NCI-H146 treated with DMSO at 0.1 percent for 48 hours (cell line): Measurements from ENCODE around the gene EMC10.
A peak's percentile ranks its signal among the peaks of the same experiment; 100 is the strongest.
"Not testable (repeated sequence)": the region's sequence is repeated elsewhere in the genome, so short reads cannot be mapped to it uniquely, and the experiment has no call there.

Source experiments
- DNase-seq: peaks from one replicate; lab custom pipeline; 2025; ENCODE audit not compliant: unreplicated experiment; lab: John Stamatoyannopoulos, UW

Gene EMC10

GRCh38 chr19:50450369-50451222 is 25.7 kb upstream of the EMC10 start:
- no peak for DNase-seq

GRCh38 chr19:50451223-50451534 is 25.1 kb upstream of the EMC10 start:
- no peak for DNase-seq

DNA sequence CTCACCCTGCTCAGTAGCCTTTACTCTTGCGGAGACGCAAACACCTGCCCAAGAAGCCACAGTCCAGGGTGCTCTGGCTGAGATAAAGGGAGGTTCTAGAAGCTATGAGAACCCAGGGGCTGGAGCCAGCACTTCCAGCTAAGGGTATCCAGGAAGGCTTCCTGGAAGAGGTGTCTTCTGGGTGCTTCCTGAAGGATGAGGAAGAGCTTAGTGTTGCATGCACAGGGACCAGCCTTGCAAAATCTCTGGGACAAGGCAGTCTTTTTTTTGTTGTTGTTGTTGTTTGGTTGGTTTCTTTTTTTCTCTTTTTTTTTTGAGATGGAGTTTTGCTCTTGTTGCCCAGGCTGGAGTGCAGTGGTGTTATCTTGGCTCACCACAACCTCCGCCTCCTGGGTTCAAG is 23.1 kb upstream of the EMC10 start:
- DNase-seq, result no peak

DNA sequence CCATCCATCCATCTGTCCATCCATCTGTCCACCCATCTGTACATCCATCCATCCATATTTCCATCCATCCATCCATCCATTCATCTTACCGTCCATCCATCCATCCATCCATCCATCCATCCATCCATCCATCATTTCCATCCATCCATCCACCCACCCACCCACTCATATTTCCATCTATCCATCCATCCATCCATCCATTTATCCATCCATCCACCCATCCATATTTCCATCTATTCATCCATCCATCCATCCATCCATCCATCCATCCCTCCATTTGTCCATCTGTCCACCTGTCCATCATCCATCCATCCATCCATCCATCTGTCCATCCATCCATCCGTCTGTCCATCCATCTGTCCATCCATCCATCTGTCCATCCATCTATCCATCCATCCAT is 20.3 kb upstream of the EMC10 start:
- no peak for DNase-seq

- DNase-seq, result no peak
These were observed 19.0 kb upstream of the EMC10 start for GRCh38 chr19:50457300-50457699.

- DNase-seq, result no peak
These were observed 17.8 kb upstream of the EMC10 start for GRCh38 chr19:50458396-50459066.

DNA sequence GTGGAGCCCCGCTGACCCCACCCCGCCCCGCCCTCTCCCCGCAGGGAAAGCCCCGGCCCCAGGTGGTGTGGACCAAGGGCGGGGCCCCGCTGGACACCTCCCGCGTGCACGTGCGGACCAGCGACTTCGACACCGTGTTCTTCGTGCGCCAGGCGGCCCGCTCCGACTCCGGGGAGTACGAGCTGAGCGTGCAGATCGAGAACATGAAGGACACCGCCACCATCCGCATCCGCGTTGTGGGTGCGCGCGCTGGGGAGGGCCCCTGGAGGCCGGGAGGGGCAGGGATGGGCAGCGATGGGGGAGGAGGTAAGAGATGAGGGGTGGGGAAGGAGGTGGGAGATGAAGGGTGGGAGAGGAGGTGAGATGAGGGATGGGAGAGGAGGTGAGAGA is 17.2 kb upstream of the EMC10 start:
- no peak for DNase-seq

DNA sequence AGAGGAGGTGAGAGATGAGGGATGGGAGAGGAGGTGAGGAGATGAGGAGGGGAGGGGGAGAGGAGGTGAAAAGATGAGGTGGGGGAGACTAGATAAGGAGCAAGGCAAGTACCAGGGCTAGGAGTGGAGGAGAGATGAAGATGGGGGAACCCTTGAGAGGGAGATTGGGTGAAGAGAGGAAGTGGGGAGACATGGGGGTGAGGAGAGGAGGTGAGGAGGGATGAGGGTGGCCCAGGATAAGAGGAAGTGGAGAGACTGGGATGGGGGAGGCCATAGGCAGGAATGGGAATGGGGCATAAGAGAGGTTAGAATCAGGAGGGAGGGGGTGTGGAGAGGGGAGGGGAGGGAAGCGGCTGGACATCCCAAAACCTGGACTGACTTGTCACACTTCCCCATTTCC is 16.7 kb upstream of the EMC10 start:
- DNase-seq, result no peak

DNA sequence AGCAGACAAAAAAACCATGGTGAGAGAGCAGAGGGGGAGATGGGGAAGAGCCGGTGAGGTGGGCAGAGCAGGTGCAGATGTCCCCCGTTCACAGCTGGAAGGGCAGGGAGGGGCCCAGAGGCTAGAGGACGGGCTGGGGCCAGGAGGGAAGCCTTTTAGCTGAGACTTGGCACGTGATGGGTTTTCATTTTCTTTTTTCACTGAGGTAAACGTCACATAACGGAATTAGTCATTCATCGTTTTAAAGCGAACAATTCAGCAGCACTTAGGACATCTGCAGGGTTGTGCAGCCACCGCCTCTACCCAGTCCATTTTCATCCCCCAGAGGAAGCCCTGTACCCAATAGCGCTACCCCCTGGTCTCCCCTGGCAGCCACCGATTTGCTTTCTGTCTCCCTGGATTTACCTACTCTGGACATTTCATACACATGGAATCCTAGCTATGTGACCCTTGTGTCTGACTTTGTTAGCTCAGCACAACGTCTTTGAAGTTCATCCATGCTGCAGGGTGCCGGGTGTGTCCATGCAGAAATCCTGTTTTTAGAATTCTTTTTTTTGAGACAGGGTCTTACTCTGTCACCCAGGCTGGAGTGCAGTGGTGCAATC is 16.0 kb upstream of the EMC10 start:
- DNase-seq, result no peak

GRCh38 chr19:50461066-50461875 is 15.0 kb upstream of the EMC10 start:
- peak; percentile 74 for DNase-seq

DNA sequence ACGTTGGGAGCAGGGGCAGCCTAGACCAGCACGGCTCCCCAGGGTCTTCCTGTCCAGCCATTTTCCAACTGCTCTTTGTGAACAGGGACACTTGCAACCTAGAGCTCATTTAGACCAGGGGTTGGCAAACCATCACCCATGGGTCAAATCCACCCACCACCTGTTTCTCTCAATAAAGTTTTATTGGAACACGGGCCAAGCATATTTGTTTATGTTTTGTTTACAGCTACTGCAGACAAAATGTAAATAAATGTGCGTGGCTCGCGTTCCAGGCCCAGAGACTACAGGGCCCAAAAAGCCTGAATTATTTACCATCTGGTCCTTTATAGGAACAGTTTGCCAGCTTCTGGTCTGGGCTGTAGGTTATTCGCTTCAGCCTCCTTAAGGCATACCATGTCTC is 13.3 kb upstream of the EMC10 start:
- no peak for DNase-seq

GRCh38 chr19:50464348-50464747 is 12.0 kb upstream of the EMC10 start:
- DNase-seq, result no peak

GRCh38 chr19:50465000-50465399 is 11.3 kb upstream of the EMC10 start:
- DNase-seq, result no peak

DNA sequence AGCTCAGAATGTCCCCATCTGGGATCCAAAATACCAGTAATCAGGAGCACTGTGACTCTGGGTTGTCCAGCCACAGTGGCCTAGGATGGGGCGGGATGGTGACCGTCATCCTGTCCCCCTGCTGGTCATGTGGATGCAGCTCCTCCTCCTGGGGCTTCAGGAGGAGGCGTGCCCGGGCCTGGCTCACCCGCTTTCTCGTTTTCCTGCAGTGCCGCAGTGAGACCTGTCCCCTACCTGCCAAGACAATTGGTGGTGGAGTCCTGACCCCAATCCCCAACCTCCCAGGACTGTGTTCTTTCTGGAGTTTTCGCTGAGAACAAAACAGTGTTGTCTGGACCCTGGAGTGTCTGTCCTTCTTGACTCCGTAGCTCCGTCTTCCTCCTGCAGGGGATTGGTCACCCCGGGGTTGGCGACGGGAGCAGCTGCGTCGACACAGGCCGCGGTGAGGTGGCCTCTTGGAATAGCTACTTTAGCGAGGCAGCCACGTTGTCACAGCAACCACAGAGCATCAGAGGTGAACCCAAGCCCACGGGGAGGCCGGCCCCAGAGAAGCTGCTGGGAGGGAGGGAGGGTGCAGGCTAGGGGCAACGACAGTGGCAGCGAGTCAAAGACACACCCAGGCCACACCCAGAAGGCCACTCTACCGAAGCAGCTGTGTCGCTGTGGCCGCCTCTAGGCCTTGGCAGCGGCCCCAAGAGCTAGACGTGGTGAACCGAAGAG is 10.2 kb upstream of the EMC10 start:
- peak; percentile 49 for DNase-seq

DNA sequence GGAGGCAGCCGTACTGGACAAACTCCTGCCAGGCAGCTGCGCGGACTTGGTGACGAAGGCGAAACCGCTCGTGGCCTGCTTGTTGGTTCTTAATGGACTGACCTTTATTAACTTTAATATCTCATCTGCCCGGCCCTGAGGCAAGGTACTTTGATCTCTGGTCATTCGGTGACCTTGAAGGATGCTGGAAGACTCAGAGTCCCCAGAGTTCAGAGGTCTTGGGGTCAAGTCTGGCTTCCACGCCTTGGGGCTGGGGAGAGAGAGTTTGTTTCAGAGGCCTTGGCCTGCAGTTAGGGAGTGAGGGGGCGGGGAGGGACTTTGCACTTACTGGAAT is 9.6 kb upstream of the EMC10 start:
- DNase-seq, result no peak

DNA sequence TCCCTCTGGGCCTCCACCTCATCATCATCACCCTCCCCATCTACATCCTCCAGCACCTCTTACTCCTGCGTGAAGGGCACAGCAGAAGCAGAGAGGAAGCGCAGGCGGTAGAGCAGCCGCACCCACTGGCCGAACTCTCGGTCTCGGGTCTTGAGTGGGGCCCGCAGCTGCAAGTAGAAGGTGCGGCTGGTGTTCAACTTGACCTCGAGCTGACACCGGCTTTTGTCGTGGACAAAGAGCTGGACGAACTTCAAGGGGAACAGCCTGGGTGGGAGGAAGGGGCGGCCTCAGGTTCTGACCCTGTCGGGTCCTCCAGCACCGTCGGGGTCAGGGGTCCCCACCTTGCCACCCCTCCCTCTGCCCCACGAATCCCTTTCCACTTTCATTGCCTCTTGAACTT is 8.7 kb upstream of the EMC10 start:
- no peak for DNase-seq

GRCh38 chr19:50468818-50469217 is 7.5 kb upstream of the EMC10 start:
- no peak for DNase-seq

GRCh38 chr19:50473336-50473735 is 3.0 kb upstream of the EMC10 start:
- DNase-seq, result not testable (repeated sequence)

- DNase-seq, result no peak
These were observed 1.2 kb upstream of the EMC10 start for GRCh38 chr19:50475101-50475568.

DNA sequence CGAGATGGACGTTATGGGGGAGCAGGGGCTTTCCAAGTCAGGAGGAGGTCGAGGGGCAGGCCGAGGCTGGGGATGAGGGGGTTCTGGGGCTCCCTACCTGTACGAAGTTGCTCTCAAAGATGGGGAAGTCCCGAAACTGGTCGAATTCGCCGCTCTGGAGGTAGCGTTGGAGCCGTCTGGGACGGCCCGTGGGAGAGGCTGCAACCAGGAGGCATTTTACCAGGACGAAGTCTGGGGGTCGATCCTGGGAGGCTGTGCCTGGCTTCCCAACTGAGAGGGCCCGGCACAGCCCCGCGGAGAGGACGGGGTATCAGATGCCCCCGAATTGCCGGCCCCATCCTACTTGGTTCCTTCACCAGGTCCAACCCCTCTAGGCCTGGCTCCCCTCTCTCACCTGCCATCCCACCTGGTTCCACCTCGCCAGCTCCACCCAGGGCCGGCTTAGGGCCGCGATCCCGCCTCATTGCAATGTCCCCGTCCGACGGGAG is 527 bp upstream of the EMC10 start:
- no peak for DNase-seq

DNA sequence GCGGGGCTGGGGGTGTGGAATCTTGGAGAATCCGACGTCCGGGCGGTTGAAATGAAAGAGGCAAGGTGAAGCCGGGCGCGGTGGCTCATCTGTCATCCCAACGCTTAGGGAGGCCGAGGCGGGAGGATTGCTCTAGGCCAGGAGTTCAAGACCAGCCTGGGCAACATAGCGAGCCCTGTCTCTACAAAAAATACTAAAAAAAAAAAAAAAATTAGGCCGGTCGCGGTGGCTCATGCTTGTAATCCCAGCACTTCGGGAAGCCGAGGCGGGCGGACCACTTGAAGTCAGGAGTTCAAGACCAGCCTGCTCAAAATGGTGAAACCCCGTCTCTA is 566 bp downstream of the EMC10 start:
- DNase-seq, result no peak
